Activated naive CD4-positive, alpha-beta T cell treated with anti-CD3 and anti-CD28 coated beads for 36 hours (primary cell): ENCODE measurements around the gene ALDH1A2. TPM values are rescaled to one million over a fixed set of nuclear protein-coding genes. Genes with fewer than 3 reads are reported as not detected.

Experiments used
- CTCF ChIA-PET: fragments of 350-600 bp; sonication (Branson Sonifier 250); formaldehyde crosslinking; loops from one replicate; lab custom pipeline; 2021; ENCODE audit warnings: antibody characterized with exemption; lab: Charles Lee
- DNase-seq: peaks from one replicate; pipeline ENCODE4 v3.0.0-alpha.2; 2020
- H3K27ac Mint-ChIP-seq: one replicate; pipeline ENCODE4 v1.8.0; 2021; ENCODE audit warnings: mild to moderate bottlenecking, mixed read lengths
- H3K27me3 Mint-ChIP-seq: one replicate; pipeline ENCODE4 v1.8.0; 2021; ENCODE audit warnings: low read depth, mixed read lengths
- H3K36me3 Mint-ChIP-seq: one replicate; pipeline ENCODE4 v1.8.0; 2021; ENCODE audit warnings: low read depth, mixed read lengths
- H3K4me1 Mint-ChIP-seq: one replicate; pipeline ENCODE4 v1.8.0; 2021; ENCODE audit warnings: low read depth, mixed read lengths
- H3K4me3 Mint-ChIP-seq: one replicate; pipeline ENCODE4 v1.8.0; 2021; ENCODE audit warnings: mild to moderate bottlenecking, moderate library complexity, mixed read lengths
- H3K9me3 Mint-ChIP-seq: one replicate; pipeline ENCODE4 v1.8.0; 2021; ENCODE audit warnings: mixed read lengths
- intact Hi-C: fragments of 100-400 bp; cut with micrococcal nuclease; formaldehyde crosslinking; loops from one replicate; pipeline ENCODE4 v1.15.1; 2023
- total RNA-seq, 2 experiments: library from RNA; stranded (reverse); gene quantifications; one replicate each; pipeline ENCODE4 v1.2.3, GENCODE V29; 2021

Gene ALDH1A2
- total RNA-seq, 2 experiments from 2014 or later: not detected

- no peak overlapping the region for H3K27ac Mint-ChIP-seq
- H3K27me3 Mint-ChIP-seq: peaks cover 7% of the 10 kb centered on the region
- H3K9me3 Mint-ChIP-seq: no peaks in the 10 kb centered on the region
- no peak overlapping the region for H3K4me3 Mint-ChIP-seq
- H3K36me3 Mint-ChIP-seq: no peaks in the 10 kb centered on the region
- no peak for DNase-seq
- no peaks in the 10 kb centered on the region for H3K4me1 Mint-ChIP-seq
- intact Hi-C loops: no loop called here
- CTCF ChIA-PET: interaction anchor here (0.8 kb wide), 1 partner anchor 108 kb away, joined by 3 read pairs; no protein-coding TSS in a partner anchor
Measured at GRCh38 chr15:57962887-57963286, 102.6 kb downstream of the ALDH1A2 start.

- no peaks in the 10 kb centered on the region for H3K4me1 Mint-ChIP-seq
- H3K9me3 Mint-ChIP-seq: no peaks in the 10 kb centered on the region
- peaks cover 7% of the 10 kb centered on the region for H3K27me3 Mint-ChIP-seq
- no peak for DNase-seq
- H3K27ac Mint-ChIP-seq: no peak overlapping the region
- CTCF ChIA-PET: interaction anchor here (0.8 kb wide), 1 partner anchor 109 kb away, joined by 3 read pairs; no protein-coding TSS in a partner anchor
- intact Hi-C loops: no loop called here
- H3K4me3 Mint-ChIP-seq: no peak overlapping the region
- H3K36me3 Mint-ChIP-seq: no peaks in the 10 kb centered on the region
Measured at GRCh38 chr15:57961919-57962318, 103.6 kb downstream of the ALDH1A2 start.

DNA sequence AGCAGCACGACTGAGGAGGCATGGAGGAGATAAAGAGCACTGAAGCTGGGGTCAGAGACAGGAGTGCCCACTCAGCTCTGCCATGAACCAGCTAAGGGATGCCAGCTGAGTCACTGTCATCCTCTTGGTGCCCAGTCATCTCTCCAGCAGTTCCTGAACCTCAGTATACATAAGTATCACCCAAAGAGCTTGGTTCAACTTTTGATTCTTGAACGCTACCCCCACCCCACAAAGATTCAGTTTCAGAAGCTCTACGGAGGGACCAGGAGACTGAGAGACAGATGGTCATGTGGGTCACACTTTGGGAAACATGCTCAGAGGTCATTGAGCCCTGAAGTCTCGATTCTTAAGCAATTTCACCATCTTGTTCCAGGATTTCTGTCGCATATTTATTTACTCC lies 108.4 kb downstream of the ALDH1A2 start:
- H3K36me3 Mint-ChIP-seq: no peaks in the 10 kb centered on the region
- no peaks in the 10 kb centered on the region for H3K4me1 Mint-ChIP-seq
- DNase-seq: no peak
- intact Hi-C loops: no loop called here
- no peaks in the 10 kb centered on the region for H3K9me3 Mint-ChIP-seq
- no peak overlapping the region for H3K27ac Mint-ChIP-seq
- CTCF ChIA-PET: no interaction called here
- H3K4me3 Mint-ChIP-seq: no peak overlapping the region
- peaks cover 9% of the 10 kb centered on the region for H3K27me3 Mint-ChIP-seq

GRCh38 chr15:57953874-57954273 lies 111.6 kb downstream of the ALDH1A2 start:
- no peak overlapping the region for H3K4me3 Mint-ChIP-seq
- no peaks in the 10 kb centered on the region for H3K36me3 Mint-ChIP-seq
- peaks cover 5% of the 10 kb centered on the region for H3K27me3 Mint-ChIP-seq
- H3K9me3 Mint-ChIP-seq: no peaks in the 10 kb centered on the region
- intact Hi-C loops: no loop called here
- H3K27ac Mint-ChIP-seq: no peak overlapping the region
- CTCF ChIA-PET: no interaction called here
- no peak for DNase-seq
- H3K4me1 Mint-ChIP-seq: no peaks in the 10 kb centered on the region

GRCh38 chr15:57951328-57951932 lies 114.1 kb downstream of the ALDH1A2 start:
- DNase-seq: no peak
- CTCF ChIA-PET: no interaction called here
- no peak overlapping the region for H3K27ac Mint-ChIP-seq
- H3K9me3 Mint-ChIP-seq: no peaks in the 10 kb centered on the region
- intact Hi-C loops: no loop called here
- no peaks in the 10 kb centered on the region for H3K36me3 Mint-ChIP-seq
- no peaks in the 10 kb centered on the region for H3K4me1 Mint-ChIP-seq
- no peak overlapping the region for H3K4me3 Mint-ChIP-seq
- H3K27me3 Mint-ChIP-seq: peaks cover 2% of the 10 kb centered on the region

- Mint-ChIP-seq H3K36me3 (no peaks in the 10 kb centered on the region), H3K27me3 (peaks cover 2% of the 10 kb centered on the region), H3K9me3 (no peaks in the 10 kb centered on the region)
Measured at GRCh38 chr15:57950381-57950946, 115.0 kb downstream of the ALDH1A2 start.

GRCh38 chr15:57949374-57949943 lies 116.1 kb downstream of the ALDH1A2 start:
- Mint-ChIP-seq H3K27ac (no peak overlapping the region), H3K4me3 (no peak overlapping the region), H3K9me3 (no peaks in the 10 kb centered on the region), H3K27me3 (peaks cover 2% of the 10 kb centered on the region), H3K4me1 (no peaks in the 10 kb centered on the region), H3K36me3 (no peaks in the 10 kb centered on the region)
- DNase-seq: no peak
- intact Hi-C loops: no loop called here
- CTCF ChIA-PET: no interaction called here

More at GRCh38 chr15:57950381-57950946, 115.0 kb downstream of the ALDH1A2 start:
- Mint-ChIP-seq H3K4me3 (no peak overlapping the region), H3K4me1 (no peaks in the 10 kb centered on the region), H3K27ac (no peak overlapping the region)
- intact Hi-C loops: no loop called here
- CTCF ChIA-PET: no interaction called here
- DNase-seq: no peak

- no peaks in the 10 kb centered on the region for H3K9me3 Mint-ChIP-seq
- peaks cover 2% of the 10 kb centered on the region for H3K27me3 Mint-ChIP-seq
- intact Hi-C loops: no loop called here
- CTCF ChIA-PET: interaction anchor here (0.5 kb wide), 1 partner anchor 87 kb away, joined by 3 read pairs; no protein-coding TSS in a partner anchor
- H3K4me1 Mint-ChIP-seq: no peaks in the 10 kb centered on the region
- H3K4me3 Mint-ChIP-seq: no peak overlapping the region
- no peak for DNase-seq
- no peaks in the 10 kb centered on the region for H3K36me3 Mint-ChIP-seq
- H3K27ac Mint-ChIP-seq: no peak overlapping the region
Measured at GRCh38 chr15:57948351-57949289, 116.9 kb downstream of the ALDH1A2 start.

DNA sequence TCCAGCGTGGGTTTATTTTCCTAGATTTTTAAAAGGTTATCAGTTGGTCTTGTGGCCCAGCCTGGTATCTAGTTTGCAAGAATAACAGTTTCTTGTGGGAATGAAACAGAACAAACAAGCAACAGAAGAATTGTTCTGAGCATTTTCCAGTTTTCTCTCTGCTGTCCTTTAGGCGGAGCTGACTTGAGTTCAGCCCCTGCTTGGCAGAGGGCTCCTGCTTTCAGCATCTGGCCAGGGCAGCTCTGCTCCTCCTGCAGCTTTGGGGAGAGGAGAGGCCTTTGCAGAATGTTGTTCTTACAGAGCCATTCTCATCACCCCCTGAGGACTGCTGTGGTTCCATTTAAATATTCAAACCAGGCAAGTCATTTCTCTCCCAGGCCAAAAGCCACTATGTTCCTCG lies 117.7 kb downstream of the ALDH1A2 start:
- Mint-ChIP-seq H3K27ac (no peak overlapping the region), H3K4me1 (no peaks in the 10 kb centered on the region), H3K36me3 (no peaks in the 10 kb centered on the region), H3K4me3 (no peak overlapping the region), H3K27me3 (peaks cover 2% of the 10 kb centered on the region), H3K9me3 (no peaks in the 10 kb centered on the region)
- intact Hi-C loops: no loop called here
- DNase-seq: no peak
- CTCF ChIA-PET: interaction anchor here (0.5 kb wide), 1 partner anchor 86 kb away, joined by 3 read pairs; no protein-coding TSS in a partner anchor

GRCh38 chr15:57947282-57947681 lies 118.2 kb downstream of the ALDH1A2 start:
- H3K36me3 Mint-ChIP-seq: no peaks in the 10 kb centered on the region
- CTCF ChIA-PET: no interaction called here
- intact Hi-C loops: no loop called here
- no peaks in the 10 kb centered on the region for H3K4me1 Mint-ChIP-seq
- H3K9me3 Mint-ChIP-seq: no peaks in the 10 kb centered on the region
- peaks cover 4% of the 10 kb centered on the region for H3K27me3 Mint-ChIP-seq
- no peak overlapping the region for H3K27ac Mint-ChIP-seq
- DNase-seq: no peak
- H3K4me3 Mint-ChIP-seq: no peak overlapping the region

DNA sequence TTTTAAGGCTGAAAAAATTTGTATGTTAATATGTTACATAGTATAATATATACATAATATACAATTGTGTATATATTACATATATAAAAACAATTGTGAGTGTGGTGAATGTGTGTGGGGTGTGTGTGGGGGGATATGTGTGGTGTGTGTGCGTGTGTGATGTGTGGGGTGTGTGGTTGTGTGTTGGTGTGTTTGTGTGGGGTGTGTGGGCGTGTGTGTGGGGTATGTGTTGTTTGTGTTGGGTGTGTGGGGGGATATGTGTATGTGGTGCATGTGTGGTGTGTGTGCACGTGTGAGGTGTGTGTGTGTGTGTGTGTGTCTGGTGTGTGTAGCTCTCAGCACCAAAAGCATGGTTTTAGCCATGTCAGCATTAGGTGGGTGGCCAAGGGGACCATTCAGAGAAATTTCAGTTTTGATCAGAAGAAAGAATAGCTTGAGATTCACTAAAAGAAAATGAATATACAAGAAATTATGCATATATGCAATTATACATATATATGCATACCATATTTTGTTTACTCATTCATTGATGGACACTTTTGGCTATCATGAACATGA lies 118.9 kb downstream of the ALDH1A2 start:
- Mint-ChIP-seq H3K9me3 (no peaks in the 10 kb centered on the region), H3K4me1 (no peaks in the 10 kb centered on the region), H3K27ac (no peak overlapping the region), H3K4me3 (no peak overlapping the region), H3K27me3 (peaks cover 6% of the 10 kb centered on the region), H3K36me3 (no peaks in the 10 kb centered on the region)
- intact Hi-C loops: no loop called here
- no peak for DNase-seq
- CTCF ChIA-PET: no interaction called here

GRCh38 chr15:57945616-57946015 lies 119.9 kb downstream of the ALDH1A2 start:
- DNase-seq: no peak
- H3K27ac Mint-ChIP-seq: no peak overlapping the region
- H3K9me3 Mint-ChIP-seq: no peaks in the 10 kb centered on the region
- intact Hi-C loops: no loop called here
- H3K36me3 Mint-ChIP-seq: no peaks in the 10 kb centered on the region
- H3K4me3 Mint-ChIP-seq: no peak overlapping the region
- no peaks in the 10 kb centered on the region for H3K4me1 Mint-ChIP-seq
- CTCF ChIA-PET: no interaction called here
- H3K27me3 Mint-ChIP-seq: peaks cover 9% of the 10 kb centered on the region
